GM21717 (cell line): ENCODE data around the gene STK40.

Experiments
- ATAC-seq: cut with Tn5 transposase; IDR thresholded peaks from one replicate; pipeline ENCODE4 v1.9.1; 2021; ENCODE audit warnings: mild to moderate bottlenecking, moderate library complexity; ENCODE audit not compliant: unreplicated experiment

The STK40 gene

DNA sequence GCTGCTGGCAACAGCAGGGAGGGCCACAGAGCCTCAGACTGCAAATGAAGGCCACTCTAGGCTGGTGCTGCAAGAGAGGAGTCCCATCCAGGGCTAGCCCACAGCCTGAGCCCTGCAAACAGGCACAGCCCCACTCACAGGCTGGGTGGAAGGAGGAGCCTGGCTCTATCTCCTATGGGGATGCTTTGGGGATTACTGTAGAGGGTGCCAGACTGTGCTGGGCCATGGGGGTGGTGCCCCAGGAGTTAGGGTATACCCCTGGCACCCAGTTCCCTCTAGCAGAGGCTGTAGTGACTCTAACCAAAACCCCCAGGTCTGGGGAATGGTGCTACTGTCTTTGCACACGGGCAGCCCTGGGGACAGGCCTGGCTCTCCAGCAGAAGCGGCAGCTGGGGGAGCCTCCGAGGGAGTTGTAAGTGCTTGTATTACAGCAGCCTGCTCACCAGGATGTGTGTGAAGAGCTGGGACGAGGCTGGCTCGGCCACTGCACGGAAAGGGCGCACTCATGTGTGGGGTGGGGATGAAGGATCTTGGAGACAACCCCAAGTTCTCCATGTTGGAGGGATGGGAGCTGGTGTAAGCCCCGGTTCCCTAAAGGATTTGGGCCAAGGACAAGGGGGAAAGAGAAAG lies 38.9 kb downstream of the STK40 start:
- ATAC-seq: no peak

DNA sequence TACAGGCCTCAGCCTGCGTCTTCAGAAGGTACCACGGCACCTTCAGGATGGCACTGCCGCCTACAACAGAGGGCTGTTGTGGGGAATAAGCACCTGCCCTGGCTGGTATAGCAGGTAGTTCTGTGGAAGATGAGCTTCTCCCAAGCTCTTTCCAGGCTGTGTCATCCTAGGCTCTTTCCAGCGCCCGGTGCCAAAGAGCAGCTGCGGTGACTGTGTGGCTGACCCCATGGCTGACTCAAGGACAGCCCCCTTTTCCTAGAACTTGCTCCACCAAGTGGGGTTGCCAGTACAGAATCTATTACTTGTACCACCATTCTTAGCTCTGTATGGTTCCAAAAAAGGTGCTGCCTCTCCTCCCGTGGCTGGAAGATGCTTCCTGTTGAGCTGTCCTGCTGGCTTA lies 40.4 kb downstream of the STK40 start:
- ATAC-seq: no peak

DNA sequence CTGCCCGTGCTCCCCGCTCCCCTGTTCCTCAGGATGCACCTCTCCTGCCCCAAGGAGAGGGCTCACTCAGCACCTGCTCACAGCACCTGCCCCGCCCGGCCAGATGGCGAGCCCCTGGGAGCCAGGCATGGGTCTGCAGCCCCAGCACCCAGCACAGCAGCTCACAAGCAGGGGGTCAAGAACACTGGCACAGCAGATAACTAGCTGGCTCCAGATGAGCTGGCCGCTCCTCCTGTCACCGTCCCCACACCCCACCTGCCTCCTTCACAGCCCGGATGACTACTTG lies 41.4 kb downstream of the STK40 start:
- ATAC-seq: no peak

DNA sequence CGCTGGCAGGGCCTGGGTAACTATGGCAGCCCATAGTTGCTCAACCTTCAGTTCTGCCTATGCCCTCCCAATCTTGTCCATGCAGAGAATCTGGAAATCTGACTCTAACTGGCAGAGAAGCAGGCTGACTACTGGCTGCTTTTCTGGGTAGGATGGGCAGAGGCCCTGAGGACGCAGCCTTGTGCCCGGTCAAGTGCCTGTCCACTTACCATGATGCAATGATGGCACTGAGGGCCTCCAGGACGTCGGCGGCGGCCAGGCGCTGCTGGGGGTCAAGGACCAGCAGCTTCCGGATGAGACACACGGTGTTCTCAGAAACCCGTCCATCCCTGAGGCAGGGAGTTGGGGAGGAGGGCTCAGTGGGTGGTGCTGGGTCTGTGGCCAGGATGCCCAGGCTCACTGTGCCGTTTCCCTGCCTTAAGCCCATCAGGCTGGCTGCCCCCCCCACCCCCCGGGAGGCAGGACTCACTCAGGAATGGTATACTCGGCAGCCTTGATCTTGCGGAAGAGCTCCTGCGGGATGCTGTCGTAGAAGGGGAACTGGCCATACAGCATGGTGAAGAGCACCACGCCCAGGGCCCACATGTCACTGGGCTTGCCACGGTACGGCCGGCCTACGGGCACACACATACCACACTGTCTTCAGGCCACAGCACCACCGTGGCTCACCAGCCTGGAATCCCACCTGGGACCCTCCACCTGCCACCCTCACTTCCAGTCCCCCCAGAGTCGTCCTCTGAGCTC lies 41.9 kb downstream of the STK40 start:
- ATAC-seq: no peak

DNA sequence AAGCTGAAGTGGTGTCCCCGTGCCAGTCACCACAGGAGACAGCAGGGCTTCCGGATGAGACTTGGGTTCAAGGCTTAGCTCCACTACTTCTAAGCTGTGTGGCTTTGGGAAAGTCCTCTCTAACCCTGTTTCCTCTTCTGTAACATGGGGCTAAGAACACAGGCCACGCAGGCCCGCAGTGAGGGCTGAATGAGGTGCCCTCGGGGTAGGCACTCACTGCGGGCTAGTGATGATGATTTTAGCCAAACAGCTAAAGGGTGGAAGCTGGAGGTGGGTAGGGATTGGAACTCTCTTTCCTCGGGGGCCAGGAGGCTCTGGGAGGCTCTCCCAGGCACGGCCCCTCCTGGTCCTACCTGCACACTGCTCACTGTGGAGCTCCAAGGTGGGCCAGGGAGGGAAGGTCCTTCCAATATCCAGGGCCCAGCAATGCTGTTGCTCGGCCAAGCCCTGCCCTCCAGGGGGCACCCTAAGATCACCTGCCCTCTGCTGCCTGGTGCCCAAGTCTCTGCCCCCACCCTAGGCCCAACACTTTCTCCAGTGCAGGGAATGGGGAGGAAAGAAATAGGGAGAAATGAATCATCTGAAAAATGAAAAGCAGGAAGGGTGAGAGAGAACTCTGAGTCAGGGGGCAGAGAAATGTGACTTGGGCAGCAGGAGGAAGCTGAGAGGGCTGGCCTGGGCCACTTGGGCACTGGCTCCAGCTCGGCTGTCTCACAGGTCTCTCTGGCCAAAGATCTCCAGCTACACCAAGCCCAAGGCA lies 43.1 kb downstream of the STK40 start:
- ATAC-seq: no peak

DNA sequence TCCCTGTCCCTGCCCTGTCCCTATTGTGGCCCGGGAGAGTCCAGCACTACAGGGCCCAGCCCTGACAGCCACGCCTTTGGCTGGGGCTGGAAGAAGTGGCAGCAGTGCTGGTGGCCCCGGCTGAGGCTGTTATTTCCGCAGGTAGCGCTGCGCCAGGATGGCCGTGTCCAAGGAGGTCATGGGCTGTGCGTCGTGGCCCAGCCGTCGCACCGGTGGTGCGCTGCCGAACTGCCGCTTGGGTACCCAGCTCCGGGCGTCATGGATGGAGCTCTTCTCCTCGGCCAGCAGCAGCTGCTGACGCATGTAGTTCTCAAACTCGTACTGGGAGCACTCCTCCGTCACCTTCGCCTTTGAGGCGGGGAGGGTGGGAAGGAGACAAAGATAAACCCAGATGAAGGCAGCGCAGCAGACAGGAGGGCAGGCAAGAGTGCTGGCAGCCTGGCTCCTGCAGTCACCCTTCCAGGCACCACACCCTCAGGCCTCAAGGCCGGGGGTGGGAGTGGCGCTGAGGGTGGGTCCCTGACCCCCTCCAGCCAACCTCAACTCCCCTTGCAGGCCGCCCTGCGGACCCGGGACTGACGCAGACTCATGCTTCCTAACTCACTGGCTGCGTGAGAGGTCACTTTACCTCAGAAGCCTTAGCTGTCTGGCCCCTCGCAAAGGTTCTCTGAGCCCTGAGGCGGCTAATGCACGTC lies 44.0 kb downstream of the STK40 start:
- no peak for ATAC-seq

DNA sequence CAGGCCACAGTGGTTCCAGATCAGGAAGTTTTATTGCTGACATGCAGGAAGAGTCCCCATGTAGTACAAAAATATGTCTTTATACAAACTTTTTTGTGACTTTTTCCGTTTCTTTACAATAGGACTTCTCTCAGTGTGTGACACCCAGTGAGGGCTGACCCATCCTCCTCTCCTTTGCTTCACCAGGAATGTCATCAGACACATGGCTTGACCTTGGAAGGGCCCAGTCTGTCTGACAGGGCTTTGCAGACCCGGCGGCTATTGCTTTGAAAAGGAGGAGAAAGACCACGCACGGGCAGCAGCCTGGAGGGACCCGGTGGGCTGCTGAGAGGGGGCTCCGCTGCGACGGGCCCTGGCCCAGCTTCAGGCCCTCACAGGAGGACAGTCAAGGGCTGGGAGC lies 46.1 kb downstream of the STK40 start:
- no peak for ATAC-seq

DNA sequence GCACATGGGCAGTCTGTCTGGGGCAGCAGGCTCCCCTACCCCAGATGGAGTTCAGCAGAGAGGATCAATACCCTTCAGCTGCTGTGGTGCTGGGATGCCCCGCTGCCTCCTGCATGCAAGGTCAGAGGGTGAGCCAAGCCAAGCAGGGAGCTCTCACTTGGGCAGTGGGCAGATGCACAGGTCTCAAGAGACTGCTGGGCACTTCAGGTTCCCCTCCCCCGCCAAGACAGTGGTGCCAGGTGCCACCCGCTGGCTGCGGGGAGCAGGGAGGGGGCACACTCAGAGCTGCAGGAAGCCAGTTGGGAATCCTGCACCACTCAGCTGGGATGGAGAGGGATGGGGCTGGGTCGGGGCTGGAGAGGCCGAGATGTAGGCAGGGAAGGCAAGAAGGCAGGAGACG lies 46.5 kb downstream of the STK40 start:
- ATAC-seq: no peak

DNA sequence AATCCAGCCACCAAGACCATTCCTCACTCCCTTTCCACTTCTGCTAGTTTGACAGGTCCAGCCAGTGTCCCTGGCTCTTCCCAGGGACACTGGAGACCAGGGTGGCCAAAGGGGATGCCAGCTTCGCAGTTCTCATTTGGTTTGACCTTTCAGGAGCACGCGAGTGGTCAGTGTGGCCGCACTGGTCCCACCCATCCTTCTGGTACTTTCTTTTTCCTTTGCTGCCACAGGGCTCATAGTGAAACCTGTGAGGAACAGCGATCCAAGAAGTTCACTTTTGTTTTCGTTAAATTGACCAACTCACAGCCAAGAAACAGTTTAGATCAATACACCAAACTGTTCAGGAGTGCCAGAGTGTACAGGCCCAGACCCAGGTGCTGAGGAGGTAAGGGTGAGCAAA lies 47.9 kb downstream of the STK40 start:
- no peak for ATAC-seq

DNA sequence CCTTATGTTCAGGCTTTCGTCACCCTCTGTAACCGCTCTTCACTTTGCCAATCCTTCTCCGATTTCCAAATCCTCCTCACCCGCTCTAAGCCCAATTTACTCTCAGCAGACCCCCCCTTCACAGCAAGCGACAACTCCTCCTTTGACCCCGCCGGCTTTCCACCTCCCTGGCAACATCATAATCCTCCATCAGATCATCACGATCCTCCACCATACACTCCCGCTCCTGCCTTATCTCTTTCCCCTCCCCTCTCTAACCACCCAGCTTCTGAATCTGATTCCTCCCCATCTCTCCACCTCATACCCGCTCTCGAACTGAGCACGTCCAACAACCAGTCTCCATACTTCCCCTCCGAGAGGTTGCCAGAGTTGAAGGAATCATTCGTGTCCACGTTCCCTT lies 54.8 kb downstream of the STK40 start:
- ATAC-seq: no peak

DNA sequence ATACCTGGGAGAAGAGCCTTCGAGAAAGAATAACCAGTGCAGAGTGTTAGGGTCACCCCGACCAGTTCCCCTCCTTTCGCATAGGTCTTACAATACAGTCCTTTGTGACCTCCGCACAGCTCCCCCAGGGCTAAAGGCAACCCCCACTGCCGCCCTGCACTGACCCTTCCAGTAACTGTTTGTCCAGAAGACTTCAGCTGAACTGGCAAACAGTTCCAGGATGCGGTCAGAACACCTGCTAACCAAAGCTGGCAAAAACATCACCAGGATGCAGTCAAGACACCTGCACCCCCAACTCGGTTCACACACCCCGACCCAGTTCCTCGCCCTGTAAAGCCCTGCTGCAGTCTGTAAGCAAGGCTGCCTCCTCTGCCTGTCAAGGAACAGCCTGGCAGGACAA lies 55.9 kb downstream of the STK40 start:
- no peak for ATAC-seq

DNA sequence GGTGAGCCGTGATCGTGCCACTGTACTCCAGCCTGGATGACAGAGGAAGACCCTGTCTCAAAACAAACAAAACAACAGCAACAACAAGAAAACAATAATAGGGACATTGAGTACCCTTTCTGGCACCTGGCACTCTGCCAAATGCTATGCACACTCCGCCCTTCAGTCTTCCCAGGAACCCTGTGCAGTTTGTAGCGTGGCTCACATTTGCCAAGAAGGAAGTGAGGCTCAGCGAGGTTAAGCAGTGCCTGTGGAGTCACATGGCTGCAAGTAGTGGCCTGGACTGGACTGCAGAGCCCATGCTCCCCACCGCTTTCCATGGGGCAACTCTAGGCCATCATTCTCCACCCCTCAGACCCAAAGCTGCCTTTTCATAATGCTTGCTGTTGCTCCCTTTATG lies 57.0 kb downstream of the STK40 start:
- ATAC-seq: no peak

DNA sequence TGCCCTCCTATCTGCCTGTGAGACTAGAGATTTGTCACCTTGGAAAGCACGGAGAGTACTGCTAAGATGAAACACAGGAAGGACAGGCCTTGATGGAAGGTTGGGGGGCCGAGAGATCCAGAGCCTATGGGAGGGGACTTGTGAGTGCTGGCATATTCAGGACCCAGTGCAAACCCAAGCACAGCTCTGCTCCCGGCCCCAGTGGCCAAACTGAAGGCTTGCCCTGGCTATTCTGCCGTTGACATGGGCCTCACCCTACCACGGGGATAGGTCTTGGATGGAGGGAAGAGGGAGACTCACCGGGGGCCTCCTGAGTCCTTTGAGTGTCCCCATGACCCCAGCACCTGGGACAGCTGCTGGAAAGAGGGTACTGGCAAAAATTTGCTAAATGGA lies 57.6 kb downstream of the STK40 start:
- no peak for ATAC-seq

DNA sequence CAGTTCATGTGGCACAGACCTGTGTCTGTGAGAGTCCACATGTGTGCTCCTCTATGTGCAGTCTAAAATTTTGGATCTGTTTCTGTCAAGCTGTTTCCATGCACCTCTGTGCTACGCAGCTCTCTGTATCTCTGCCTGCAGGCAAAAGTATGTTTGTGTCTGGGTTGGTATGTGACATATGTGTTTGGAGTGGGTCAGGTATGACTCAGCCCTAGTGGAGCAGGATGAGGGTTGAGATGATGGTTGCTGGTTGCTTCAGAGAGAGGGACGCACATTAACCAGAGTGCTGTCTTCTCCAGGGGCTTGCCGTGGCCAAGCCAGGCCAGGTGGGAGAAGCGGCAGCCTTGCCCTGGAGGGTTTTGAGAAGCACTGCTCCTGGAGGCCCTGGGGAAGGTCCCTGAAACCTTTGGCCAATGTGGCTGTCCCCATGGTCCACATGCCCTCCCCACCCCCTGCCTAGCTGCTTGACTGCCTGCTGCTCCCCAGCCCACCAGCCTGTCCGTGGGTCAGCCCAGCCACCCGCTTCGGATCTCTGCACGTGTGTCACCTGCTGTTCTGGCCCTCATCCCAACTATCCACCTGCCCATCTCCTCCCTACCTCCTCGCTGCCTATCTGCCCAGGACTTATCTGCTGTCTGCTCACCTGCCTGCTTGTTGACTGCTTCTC lies 58.2 kb downstream of the STK40 start:
- no peak for ATAC-seq

DNA sequence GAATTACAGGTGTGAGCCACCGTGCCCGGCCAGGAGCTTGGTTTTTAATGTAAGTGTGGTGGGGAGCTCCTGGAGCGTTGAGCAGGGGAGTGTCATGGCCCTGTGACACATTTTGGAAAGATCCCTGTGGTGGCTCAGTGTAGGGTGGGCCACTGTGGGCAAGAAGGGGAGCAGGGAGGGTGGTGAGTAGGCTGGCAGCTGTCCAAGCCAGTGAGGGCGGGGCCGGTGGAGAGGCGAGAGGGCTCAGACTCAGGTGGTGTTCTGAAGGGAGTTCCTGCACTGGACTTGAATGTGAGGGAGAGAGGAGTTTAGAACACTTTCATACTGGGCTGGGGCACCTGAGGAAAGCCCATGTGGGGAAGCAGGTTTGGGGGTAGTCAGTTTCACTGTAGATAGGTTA lies 59.2 kb downstream of the STK40 start:
- no peak for ATAC-seq

DNA sequence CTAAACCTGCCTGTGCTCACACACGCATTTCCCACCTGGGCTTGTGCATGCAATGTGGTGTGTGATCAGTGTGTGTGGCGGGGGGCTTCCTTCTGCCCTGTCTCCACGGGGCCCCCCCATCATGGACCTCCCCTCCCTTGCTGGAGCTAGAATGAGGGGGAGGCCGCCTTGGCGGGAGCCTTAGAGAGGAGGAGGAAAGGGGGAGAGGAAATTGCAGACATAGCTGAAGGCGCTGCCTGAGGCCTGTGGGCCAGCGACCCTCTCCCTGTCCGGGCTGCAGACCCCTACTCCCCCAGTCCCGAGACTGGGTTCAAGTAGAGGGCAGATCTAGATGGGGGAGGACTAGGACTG lies 61.4 kb downstream of the STK40 start:
- ATAC-seq: no peak

DNA sequence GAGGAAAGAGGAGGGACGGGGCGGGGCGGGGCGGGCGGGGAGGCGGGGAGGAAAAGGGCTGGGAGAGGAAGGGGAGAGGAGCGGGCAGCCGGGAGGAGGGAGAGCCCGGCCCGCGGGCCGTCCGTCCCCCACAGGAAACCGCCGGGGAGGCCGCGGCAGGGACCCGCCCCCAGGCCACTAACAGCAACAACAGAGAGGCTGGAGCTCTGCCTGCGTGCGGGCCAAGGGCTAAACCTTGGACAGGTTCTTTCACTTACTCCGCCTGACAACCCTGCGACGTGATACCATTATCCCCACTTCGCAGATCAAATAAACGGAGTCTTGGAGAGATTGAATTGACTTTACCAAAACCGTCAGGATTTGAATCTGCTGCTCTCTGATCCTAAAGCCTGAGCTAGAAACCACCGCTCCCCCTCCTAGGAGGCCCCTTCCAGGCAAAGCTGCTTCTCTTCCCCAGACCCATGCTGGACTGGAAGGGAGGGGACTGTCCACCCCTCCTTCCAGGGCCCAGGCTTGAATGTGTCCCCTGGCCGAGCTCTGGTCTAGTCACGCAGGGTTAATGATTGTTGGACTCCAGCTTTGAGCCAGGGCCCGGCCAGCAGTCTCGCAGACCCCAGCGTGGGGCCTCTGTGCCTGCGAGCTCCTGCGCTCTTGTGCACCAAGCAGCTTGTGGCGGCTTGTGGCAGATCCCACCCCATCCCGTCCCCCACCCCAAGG lies 61.9 kb downstream of the STK40 start, which contains the start of gene EVA1B:
Gene EVA1B (minus strand): TSS at position 10 of the 717 bp plus-strand sequence. CDS start 608 bp downstream, outside the sequence.
- ATAC-seq: no peak

DNA sequence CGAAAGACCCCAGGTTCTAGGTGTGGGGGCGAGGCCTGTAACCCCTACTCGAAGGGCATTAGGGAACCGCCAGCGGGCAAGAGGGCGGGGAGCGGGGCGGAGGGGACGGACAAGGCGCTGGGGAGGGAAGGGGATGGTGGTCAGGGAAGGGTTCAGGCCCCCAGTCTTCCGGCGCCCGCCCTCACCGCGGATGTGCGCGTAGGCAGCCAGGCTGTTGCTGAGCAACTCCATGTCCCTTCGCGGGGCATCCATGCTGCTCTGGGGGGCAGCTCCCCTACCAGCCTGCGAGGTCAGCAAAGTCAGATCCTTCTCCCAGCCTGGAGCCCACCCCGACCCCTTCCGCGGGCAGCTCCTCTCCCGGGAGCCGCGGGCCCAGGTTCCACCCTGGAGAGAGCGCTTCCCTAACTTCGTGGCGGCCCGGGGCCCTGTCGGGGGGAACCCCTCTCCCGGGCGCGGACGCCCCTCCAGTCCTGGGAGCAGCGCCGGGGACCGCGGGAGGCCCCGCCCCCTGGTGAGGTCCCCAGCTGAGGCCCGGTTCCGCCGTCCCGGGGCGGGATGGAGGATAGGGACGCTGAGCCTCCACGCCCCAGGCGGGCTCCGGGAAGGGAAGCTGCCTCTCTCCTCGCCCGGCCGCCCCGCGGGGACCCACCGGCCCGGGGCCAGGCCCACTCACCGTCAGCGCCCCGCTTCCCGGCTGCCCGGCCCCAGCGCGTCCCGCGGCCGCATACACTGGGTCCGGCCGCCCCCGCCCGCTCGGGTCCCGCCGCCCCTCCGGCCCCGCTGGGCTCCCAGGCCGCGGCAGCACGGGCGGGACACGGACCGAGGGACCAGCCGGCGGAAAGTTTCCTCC lies 62.7 kb downstream of the STK40 start:
- ATAC-seq: no peak

DNA sequence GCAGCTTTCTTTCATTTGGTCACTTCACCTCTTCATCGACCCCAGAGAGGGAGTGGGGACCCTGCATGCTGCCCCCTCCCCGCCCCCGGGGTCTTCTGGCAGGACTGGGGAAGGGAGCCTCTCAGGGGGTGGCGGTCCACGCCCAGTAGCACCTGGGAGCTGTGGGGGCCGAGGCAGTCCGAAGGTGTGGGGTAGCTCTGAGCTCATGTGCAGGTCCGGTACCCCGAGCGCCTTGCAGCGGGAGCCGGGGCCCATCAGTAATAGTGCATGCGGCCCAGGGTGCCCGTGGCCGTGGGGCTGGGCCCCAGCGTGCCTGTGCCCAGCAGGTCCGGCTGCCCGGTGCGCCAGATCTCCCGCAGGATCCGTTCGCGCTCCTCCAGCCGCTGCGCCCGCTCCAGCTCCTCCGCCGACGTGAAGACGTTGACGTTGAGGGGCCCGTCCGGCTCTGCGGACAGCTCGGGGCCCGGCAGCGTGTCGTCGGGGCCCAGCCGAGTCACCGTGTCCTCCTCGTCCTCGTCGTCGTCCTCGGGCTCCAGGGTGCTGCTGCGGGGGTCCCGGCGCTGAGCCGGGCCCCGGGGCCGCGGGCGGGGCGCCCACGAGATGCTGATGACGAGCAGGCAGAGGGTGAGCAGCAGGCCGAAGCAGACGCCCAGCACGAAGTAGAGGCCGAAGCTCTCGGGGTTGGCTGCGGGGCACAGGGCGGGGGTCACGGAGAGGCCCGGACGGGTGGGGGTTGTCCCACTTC lies 63.5 kb downstream of the STK40 start:
- ATAC-seq: no peak
